Measurements from ENCODE around the gene CMTM2. TPM values are rescaled to one million over a fixed set of nuclear protein-coding genes. Genes with fewer than 3 reads are reported as not detected.

Gene CMTM2
- total and polyA plus RNA-seq, 9 of the 15 experiments (the other 6 are each of a cell fraction or from before 2014, with no cell fraction given) = not detected

GRCh38 chr16:66605177-66605978 lies 26.1 kb downstream of the CMTM2 start (continued):
- TF ChIP-seq EGR1 (conservative IDR thresholded peaks at IDR 0.05) = peak; percentile 45; the same call in 1 of the 2 replicates
- 0 out of 4 replicates have a peak, but pooled peaks of 1 of the 2 experiments have one; percentile 13 for TF ChIP-seq NRF1 (conservative IDR thresholded peaks at IDR 0.05 in 1 of 2, IDR thresholded peaks at IDR 0.05 in 1 of 2)
- TF ChIP-seq, protein P1, sequence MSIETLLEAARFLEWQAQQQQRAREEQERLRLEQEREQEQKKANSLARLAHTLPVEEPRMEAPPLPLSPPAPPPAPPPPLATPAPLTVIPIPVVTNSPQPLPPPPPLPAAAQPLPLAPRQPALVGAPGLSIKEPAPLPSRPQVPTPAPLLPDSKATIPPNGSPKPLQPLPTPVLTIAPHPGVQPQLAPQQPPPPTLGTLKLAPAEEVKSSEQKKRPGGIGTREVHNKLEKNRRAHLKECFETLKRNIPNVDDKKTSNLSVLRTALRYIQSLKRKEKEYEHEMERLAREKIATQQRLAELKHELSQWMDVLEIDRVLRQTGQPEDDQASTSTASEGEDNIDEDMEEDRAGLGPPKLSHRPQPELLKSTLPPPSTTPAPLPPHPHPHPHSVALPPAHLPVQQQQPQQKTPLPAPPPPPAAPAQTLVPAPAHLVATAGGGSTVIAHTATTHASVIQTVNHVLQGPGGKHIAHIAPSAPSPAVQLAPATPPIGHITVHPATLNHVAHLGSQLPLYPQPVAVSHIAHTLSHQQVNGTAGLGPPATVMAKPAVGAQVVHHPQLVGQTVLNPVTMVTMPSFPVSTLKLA (conservative IDR thresholded peaks at IDR 0.05) = peak in 1 of 2 experiments; percentile 58; a peak in 2 of 4 replicates
- TF ChIP-seq TAF1 (IDR thresholded peaks at IDR 0.05; ENCODE audit: control insufficient read depth, extremely low read depth, insufficient read depth, low read length, severe bottlenecking) = peak; percentile 53
- TF ChIP-seq UBTF (IDR thresholded peaks at IDR 0.05; ENCODE audit: borderline replicate concordance in 1 of 2, low read depth in 2 of 2, low read length in 2 of 2) = 0 out of 4 replicates have a peak, but pooled peaks of 1 of the 2 experiments have one; percentile 51
- no peak for TF ChIP-seq KDM5B (IDR thresholded peaks at IDR 0.05; ENCODE audit: insufficient replicate concordance, low read depth, low read length)
- TF ChIP-seq SMC3 (conservative IDR thresholded peaks at IDR 0.05; ENCODE audit: insufficient read depth, low read depth, low read length) = no peak
- peak; percentile 81; the same call in 1 of the 2 replicates for TF ChIP-seq ATF7 (IDR thresholded peaks at IDR 0.05)
- TF ChIP-seq, protein P2, sequence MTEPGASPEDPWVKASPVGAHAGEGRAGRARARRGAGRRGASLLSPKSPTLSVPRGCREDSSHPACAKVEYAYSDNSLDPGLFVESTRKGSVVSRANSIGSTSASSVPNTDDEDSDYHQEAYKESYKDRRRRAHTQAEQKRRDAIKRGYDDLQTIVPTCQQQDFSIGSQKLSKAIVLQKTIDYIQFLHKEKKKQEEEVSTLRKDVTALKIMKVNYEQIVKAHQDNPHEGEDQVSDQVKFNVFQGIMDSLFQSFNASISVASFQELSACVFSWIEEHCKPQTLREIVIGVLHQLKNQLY (CRISPR knock-in tag; conservative IDR thresholded peaks at IDR 0.05) = no peak
- peak; percentile 40; the same call in 1 of the 2 replicates for TF ChIP-seq ZBTB7A (IDR thresholded peaks at IDR 0.05; ENCODE audit: borderline replicate concordance, control insufficient read depth, low read depth, low read length)
- TF ChIP-seq ZBED1 (IDR thresholded peaks at IDR 0.05) = no peak
- TF ChIP-seq, protein P3, sequence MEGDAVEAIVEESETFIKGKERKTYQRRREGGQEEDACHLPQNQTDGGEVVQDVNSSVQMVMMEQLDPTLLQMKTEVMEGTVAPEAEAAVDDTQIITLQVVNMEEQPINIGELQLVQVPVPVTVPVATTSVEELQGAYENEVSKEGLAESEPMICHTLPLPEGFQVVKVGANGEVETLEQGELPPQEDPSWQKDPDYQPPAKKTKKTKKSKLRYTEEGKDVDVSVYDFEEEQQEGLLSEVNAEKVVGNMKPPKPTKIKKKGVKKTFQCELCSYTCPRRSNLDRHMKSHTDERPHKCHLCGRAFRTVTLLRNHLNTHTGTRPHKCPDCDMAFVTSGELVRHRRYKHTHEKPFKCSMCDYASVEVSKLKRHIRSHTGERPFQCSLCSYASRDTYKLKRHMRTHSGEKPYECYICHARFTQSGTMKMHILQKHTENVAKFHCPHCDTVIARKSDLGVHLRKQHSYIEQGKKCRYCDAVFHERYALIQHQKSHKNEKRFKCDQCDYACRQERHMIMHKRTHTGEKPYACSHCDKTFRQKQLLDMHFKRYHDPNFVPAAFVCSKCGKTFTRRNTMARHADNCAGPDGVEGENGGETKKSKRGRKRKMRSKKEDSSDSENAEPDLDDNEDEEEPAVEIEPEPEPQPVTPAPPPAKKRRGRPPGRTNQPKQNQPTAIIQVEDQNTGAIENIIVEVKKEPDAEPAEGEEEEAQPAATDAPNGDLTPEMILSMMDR (IDR thresholded peaks at IDR 0.05 in 2 of 3, conservative IDR thresholded peaks at IDR 0.05 in 1 of 3; ENCODE audit: insufficient read depth in 2 of 3, low read depth in 1 of 3, low read length in 3 of 3) = peak in 1 of 3 experiments; percentile 22; a peak in 1 of 6 replicates
- TF ChIP-seq ZNF431 (CRISPR knock-in tag; IDR thresholded peaks at IDR 0.05) = no peak
- no peak; a peak in 1 of 4 replicates for TF ChIP-seq NONO (IDR thresholded peaks at IDR 0.05; ENCODE audit: low read depth in 2 of 2, low read length in 1 of 2)
- TF ChIP-seq ZNF41 (CRISPR knock-in tag; conservative IDR thresholded peaks at IDR 0.05) = no peak
- TF ChIP-seq MAZ (CRISPR knock-in tag; conservative IDR thresholded peaks at IDR 0.05 in 1 of 2, IDR thresholded peaks at IDR 0.05 in 1 of 2) = peak; percentile 72 to 80; a peak in 3 of 4 replicates

Data from K562 (cell line).